Measurements from ENCODE around the gene SPATA19.

Gene SPATA19

GRCh38 chr11:133889893-133890292 is 44.6 kb upstream of the SPATA19 start:
- intact Hi-C loops (cut with DNase I; ENCODE audit: low total_unique reads), result no loop called here
- no peak for DNase-seq

GRCh38 chr11:133889188-133889587 is 43.9 kb upstream of the SPATA19 start:
- TF ChIP-seq, protein P1, sequence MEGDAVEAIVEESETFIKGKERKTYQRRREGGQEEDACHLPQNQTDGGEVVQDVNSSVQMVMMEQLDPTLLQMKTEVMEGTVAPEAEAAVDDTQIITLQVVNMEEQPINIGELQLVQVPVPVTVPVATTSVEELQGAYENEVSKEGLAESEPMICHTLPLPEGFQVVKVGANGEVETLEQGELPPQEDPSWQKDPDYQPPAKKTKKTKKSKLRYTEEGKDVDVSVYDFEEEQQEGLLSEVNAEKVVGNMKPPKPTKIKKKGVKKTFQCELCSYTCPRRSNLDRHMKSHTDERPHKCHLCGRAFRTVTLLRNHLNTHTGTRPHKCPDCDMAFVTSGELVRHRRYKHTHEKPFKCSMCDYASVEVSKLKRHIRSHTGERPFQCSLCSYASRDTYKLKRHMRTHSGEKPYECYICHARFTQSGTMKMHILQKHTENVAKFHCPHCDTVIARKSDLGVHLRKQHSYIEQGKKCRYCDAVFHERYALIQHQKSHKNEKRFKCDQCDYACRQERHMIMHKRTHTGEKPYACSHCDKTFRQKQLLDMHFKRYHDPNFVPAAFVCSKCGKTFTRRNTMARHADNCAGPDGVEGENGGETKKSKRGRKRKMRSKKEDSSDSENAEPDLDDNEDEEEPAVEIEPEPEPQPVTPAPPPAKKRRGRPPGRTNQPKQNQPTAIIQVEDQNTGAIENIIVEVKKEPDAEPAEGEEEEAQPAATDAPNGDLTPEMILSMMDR (IDR thresholded peaks at IDR 0.05), result no peak
- H3K4me3 ChIP-seq, result no peak overlapping the region
- H3K36me3 ChIP-seq, result no peaks in the 10 kb centered on the region
- H3K27ac ChIP-seq, result no peak overlapping the region
- no peaks in the 10 kb centered on the region for H3K27me3 ChIP-seq
- intact Hi-C loops (cut with DNase I; ENCODE audit: low total_unique reads), result no loop called here
- no peak for DNase-seq
- no peaks in the 10 kb centered on the region for H3K4me1 ChIP-seq
- no peaks in the 10 kb centered on the region for H3K9me3 ChIP-seq

More at GRCh38 chr11:133889893-133890292, 44.6 kb upstream of the SPATA19 start:
- no peaks in the 10 kb centered on the region for H3K36me3 ChIP-seq
- no peak overlapping the region for H3K4me3 ChIP-seq
- H3K4me1 ChIP-seq, result peaks cover 0 to 6% (median 0%) of the 10 kb centered on the region in 4 donors
- no peaks in the 10 kb centered on the region for H3K27me3 ChIP-seq
- TF ChIP-seq, protein P1 (IDR thresholded peaks at IDR 0.05), result no peak
- H3K27ac ChIP-seq, result no peak overlapping the region
- H3K9me3 ChIP-seq, result no peaks in the 10 kb centered on the region

GRCh38 chr11:133887692-133888332 is 42.5 kb upstream of the SPATA19 start:
- H3K4me1 ChIP-seq, result no peaks in the 10 kb centered on the region
- intact Hi-C loops (cut with DNase I; ENCODE audit: low total_unique reads), result no loop called here
- TF ChIP-seq, protein P1 (IDR thresholded peaks at IDR 0.05), result no peak
- no peaks in the 10 kb centered on the region for H3K27me3 ChIP-seq
- H3K36me3 ChIP-seq, result no peaks in the 10 kb centered on the region
- peaks cover 0 to 3% (median 0%) of the 10 kb centered on the region in 3 donors for H3K9me3 ChIP-seq
- H3K4me3 ChIP-seq, result no peak overlapping the region
- DNase-seq, result no peak
- H3K27ac ChIP-seq, result no peak overlapping the region

DNA sequence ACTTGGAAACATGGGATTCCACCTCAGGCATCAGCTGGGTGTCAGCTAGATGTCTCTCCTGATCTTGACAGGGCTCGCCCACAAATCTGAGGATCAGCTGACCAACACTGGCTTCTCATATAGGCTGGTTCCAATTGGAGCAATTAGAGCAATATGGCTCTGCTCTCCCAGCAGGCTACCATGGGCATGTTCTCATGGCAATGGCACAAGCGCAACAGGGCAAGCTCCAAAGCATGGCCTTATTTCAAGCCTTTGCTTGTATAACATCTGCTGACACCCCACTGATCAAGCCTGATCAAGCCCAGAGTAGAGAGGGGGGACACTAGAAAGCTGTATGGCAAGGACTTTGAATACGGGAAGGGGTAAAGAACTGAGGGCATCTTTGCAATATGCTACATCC is 40.7 kb upstream of the SPATA19 start:
- Histone ChIP-seq H3K36me3 (no peaks in the 10 kb centered on the region), H3K27ac (no peak overlapping the region), H3K4me1 (no peaks in the 10 kb centered on the region), H3K4me3 (no peak overlapping the region), H3K27me3 (no peaks in the 10 kb centered on the region), H3K9me3 (peaks cover 0 to 5% (median 3%) of the 10 kb centered on the region in 3 donors)
- DNase-seq, result no peak
- TF ChIP-seq, protein P1 (IDR thresholded peaks at IDR 0.05), result no peak
- intact Hi-C loops (cut with DNase I; ENCODE audit: low total_unique reads), result no loop called here

DNA sequence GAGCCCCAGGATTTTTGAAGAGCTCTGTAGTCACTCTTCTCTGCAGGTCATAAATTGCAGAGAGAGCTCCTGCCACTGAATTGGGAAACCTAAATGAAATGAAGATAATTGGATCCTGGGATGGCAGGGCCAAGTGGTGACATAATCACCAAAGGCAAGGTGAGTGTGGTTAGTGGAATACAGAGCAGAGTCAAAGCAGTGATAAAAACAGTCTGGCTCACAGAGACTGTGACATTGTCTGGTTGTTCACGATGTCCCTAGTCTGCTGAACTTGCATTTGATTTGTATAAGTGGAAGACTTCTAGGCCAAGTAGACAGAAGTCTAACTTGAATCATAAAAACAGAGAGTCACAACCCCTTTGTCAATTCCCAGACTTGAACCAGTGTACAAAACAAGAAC is 26.8 kb upstream of the SPATA19 start:
- Histone ChIP-seq H3K4me3 (no peak overlapping the region), H3K27me3 (no peaks in the 10 kb centered on the region), H3K4me1 (no peaks in the 10 kb centered on the region), H3K27ac (no peak overlapping the region), H3K9me3 (peaks cover 0 to 6% (median 0%) of the 10 kb centered on the region in 3 donors), H3K36me3 (no peaks in the 10 kb centered on the region)
- intact Hi-C loops (cut with DNase I; ENCODE audit: low total_unique reads), result no loop called here
- no peak for DNase-seq
- TF ChIP-seq, protein P1 (IDR thresholded peaks at IDR 0.05), result no peak

Measured in tibial artery (tissue), 4 donors.